ENCODE results near the gene CACNG5.

Gene CACNG5

GRCh38 chr17:66930933-66931332, 96.0 kb downstream of the CACNG5 start:
- Mint-ChIP-seq H3K4me1 (ENCODE audit: low read depth in 2 of 2) (no peaks in the 10 kb centered on the region), H3K36me3 (ENCODE audit: insufficient read depth) (no peaks in the 10 kb centered on the region), H3K9me3 (no peaks in the 10 kb centered on the region), H3K27me3 (peaks cover 39 to 80% of the 10 kb centered on the region in 2 donors), H3K4me3 (no peak overlapping the region), H3K27ac (no peak overlapping the region)
- ATAC-seq (replicated peaks): no peak
- no peak for DNase-seq

GRCh38 chr17:66932311-66932710, 97.4 kb downstream of the CACNG5 start:
- H3K27ac Mint-ChIP-seq: no peak overlapping the region
- H3K27me3 Mint-ChIP-seq: peaks cover 39 to 80% of the 10 kb centered on the region in 2 donors
- H3K36me3 Mint-ChIP-seq (ENCODE audit: insufficient read depth): no peaks in the 10 kb centered on the region
- no peak overlapping the region for H3K4me3 Mint-ChIP-seq
- DNase-seq (no peak), ATAC-seq (replicated peaks) (no peak)
- no peaks in the 10 kb centered on the region for H3K9me3 Mint-ChIP-seq
- H3K4me1 Mint-ChIP-seq (ENCODE audit: low read depth in 2 of 2): no peaks in the 10 kb centered on the region

- no peak for DNase-seq
- no peak overlapping the region for H3K4me3 Mint-ChIP-seq
- H3K4me1 Mint-ChIP-seq (ENCODE audit: low read depth in 2 of 2): no peaks in the 10 kb centered on the region
- H3K27ac Mint-ChIP-seq: no peak overlapping the region
- no peak for ATAC-seq (replicated peaks)
- H3K36me3 Mint-ChIP-seq (ENCODE audit: insufficient read depth): no peaks in the 10 kb centered on the region
- H3K9me3 Mint-ChIP-seq: peaks cover 0 to 9% of the 10 kb centered on the region in 2 donors
- peaks cover 49 to 80% of the 10 kb centered on the region in 2 donors for H3K27me3 Mint-ChIP-seq
Measured at GRCh38 chr17:66934040-66934439, 99.1 kb downstream of the CACNG5 start.

Data from effector memory CD8-positive, alpha-beta T cell (primary cell).